ENCODE measurements around the gene RPS6KB2. TPM values are rescaled to one million over a fixed set of nuclear protein-coding genes. Genes with fewer than 3 reads are reported as not detected.
A peak's percentile ranks its signal among the peaks of the same experiment; 100 is the strongest.

The RPS6KB2 gene
- total and polyA plus RNA-seq, 4 donors, result 30.8 to 84.8 (median 37.9) TPM

DNA sequence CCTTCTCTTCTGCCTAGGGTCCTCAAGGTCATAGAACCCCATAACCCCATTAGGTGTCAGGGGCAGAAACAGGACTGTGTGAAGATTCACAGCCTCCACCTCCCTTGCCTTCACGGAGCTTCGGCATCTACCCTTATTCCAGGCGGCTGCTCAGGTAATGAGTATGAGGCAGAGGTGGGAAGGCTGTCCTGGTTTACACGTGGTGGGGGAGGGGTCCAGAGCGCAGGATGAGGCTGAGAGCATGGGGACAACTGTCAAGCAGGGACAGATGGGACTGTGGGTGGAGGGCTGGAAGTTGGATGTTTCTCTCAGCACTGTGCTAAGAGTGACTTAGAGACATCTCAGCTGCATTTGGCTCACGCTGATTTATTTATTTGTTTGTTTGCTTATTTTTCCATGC lies 40.8 kb upstream of the RPS6KB2 start:
- H3K27ac ChIP-seq (ENCODE audit: low read depth in 1 of 2, low read length in 2 of 2), result no peak overlapping the region
- WGBS, 2 donors, result 42 to 58% methylated on average over 6 of the region's 6 CpGs
- H3K4me1 ChIP-seq (ENCODE audit: control insufficient read depth in 1 of 2, insufficient read depth in 2 of 2, low read length in 2 of 2), result no peaks in the 10 kb centered on the region
- H3K9me3 ChIP-seq (ENCODE audit: control insufficient read depth, low read length), result no peaks in the 10 kb centered on the region
- no peak overlapping the region for H3K4me3 ChIP-seq (ENCODE audit: low read length in 2 of 2)
- ATAC-seq (ENCODE audit: low FRiP score) (no peak), DNase-seq (no peak)
- intact Hi-C loops (cut with DNase I), result no loop called here
- H3K27me3 ChIP-seq (ENCODE audit: control insufficient read depth in 1 of 2, insufficient read depth in 2 of 2, low read length in 1 of 2), result no peaks in the 10 kb centered on the region
- H3K36me3 ChIP-seq (ENCODE audit: control insufficient read depth in 1 of 2, insufficient read depth in 2 of 2, low read length in 1 of 2), result no peaks in the 10 kb centered on the region

DNA sequence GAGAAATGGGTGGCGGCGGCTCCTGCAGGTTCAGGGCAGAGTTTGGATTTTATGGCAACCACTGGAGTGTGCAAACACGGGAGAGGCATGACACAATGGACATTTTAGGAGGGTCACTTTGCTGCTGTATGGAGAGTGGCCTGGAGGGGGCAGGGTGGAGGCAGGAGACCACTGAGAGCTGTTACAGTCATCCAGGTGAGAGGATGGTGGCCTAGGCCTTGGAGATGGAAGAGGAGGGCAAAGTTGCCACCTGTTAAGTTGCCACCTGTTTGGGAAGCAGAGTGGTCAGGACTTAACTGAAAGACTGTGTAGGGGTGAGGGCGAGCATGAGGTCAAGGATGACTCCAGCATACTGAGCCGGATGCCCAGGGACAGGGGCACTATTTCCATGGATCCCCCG lies 38.8 kb upstream of the RPS6KB2 start:
- no peak overlapping the region for H3K4me3 ChIP-seq (ENCODE audit: low read length in 2 of 2)
- intact Hi-C loops (cut with DNase I), result no loop called here
- WGBS, 2 donors, result 65 to 67% methylated on average over 6 of the region's 6 CpGs
- DNase-seq (no peak), ATAC-seq (ENCODE audit: low FRiP score) (no peak)
- H3K9me3 ChIP-seq (ENCODE audit: control insufficient read depth, low read length), result no peaks in the 10 kb centered on the region
- H3K27me3 ChIP-seq (ENCODE audit: control insufficient read depth in 1 of 2, insufficient read depth in 2 of 2, low read length in 1 of 2), result no peaks in the 10 kb centered on the region
- no peak overlapping the region for H3K27ac ChIP-seq (ENCODE audit: low read depth in 1 of 2, low read length in 2 of 2)
- no peaks in the 10 kb centered on the region for H3K4me1 ChIP-seq (ENCODE audit: control insufficient read depth in 1 of 2, insufficient read depth in 2 of 2, low read length in 2 of 2)
- no peaks in the 10 kb centered on the region for H3K36me3 ChIP-seq (ENCODE audit: control insufficient read depth in 1 of 2, insufficient read depth in 2 of 2, low read length in 1 of 2)

DNA sequence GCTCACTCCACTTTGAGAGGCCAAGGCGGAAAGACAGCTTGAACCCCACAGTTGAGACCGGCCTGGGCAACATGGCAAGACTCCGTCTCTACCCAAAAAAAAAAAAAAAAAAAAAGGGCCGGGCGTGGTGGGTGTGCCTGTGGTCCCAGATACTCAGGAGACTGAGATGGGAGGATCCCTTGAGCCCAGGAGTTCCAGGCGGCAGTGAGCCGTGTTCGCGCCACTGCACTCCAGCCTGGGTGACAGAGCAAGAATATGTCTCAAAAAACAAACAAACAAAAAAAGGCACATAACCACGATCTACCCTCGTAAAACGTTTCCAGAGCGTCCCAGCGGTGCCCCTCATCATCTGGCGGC lies 37.4 kb upstream of the RPS6KB2 start:
- peak overlapping the region in 1 of 2 donors; percentile 50 for H3K4me3 ChIP-seq (ENCODE audit: low read length in 2 of 2)
- H3K27me3 ChIP-seq (ENCODE audit: control insufficient read depth in 1 of 2, insufficient read depth in 2 of 2, low read length in 1 of 2), result no peaks in the 10 kb centered on the region
- no peaks in the 10 kb centered on the region for H3K4me1 ChIP-seq (ENCODE audit: control insufficient read depth in 1 of 2, insufficient read depth in 2 of 2, low read length in 2 of 2)
- intact Hi-C loops (cut with DNase I), result loop anchor here in 1 of 2 donors (10.0 kb wide), 1 partner anchor 114 kb away; the partner anchor contains the start of genes CDK2AP2 and PITPNM1
- 9 to 10% methylated on average over 15 of the region's 15 CpGs for WGBS, 2 donors
- H3K36me3 ChIP-seq (ENCODE audit: control insufficient read depth in 1 of 2, insufficient read depth in 2 of 2, low read length in 1 of 2), result no peaks in the 10 kb centered on the region
- no peak overlapping the region for H3K27ac ChIP-seq (ENCODE audit: low read depth in 1 of 2, low read length in 2 of 2)
- no peak for DNase-seq
- ATAC-seq (ENCODE audit: low FRiP score), result no peak
- no peaks in the 10 kb centered on the region for H3K9me3 ChIP-seq (ENCODE audit: control insufficient read depth, low read length)

DNA sequence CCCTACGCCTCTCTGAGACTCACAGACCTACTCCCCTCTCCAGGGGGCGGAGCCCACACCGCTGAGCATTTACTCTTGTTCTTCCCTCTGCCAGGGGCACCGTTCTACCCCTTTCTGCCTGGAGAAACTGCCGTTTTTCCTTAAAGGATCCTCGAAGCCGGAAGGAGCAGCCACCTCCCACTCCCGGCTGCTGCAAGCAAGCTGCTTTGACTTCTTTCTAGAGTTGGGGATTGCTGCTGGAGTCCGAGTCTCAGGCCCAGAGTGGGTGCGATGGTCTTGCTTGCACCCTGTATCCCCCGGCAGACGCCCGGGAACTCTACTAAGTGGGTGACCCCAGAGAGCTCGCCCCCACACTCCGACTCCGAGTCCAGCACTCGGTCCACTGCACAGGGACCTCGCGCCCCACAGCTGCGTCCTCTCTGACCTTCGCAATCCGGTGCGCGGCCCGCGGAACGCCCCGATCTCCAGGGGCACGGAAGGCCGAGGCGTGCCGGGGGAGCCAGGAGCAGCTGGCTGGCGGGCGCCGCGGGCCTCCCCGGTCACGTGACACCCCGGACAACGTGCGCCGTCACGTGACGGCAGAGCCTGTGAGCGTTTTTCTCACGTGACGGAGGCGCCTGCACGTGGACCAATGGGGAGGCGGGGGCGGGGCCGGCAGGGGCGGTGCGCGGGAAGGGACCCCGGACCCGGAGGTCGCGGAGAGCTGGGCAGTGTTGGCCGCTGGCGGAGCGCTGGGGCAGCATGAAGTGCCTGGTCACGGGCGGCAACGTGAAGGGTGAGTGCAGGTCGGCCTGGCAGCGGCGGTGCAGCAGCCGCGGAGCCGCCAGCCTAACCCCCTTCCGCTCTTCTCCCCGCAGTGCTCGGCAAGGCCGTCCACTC lies 36.8 kb upstream of the RPS6KB2 start, which contains the start of gene RAD9A:
Gene RAD9A (plus strand): TSS at position 683 of the 879 bp plus-strand sequence. CDS start 59 bp downstream, at position 742.
- DNase-seq (peak; percentile 97 to 98), ATAC-seq (ENCODE audit: low FRiP score) (peak; percentile 94)
- Histone ChIP-seq H3K27ac (ENCODE audit: low read depth in 1 of 2, low read length in 2 of 2) (peak within 1 kb of the TSS in 1 of 2 donors; percentile 39), H3K27me3 (ENCODE audit: control insufficient read depth in 1 of 2, insufficient read depth in 2 of 2, low read length in 1 of 2) (no peaks in the 10 kb centered on the region), H3K9me3 (ENCODE audit: control insufficient read depth, low read length) (no peaks in the 10 kb centered on the region), H3K4me1 (ENCODE audit: control insufficient read depth in 1 of 2, insufficient read depth in 2 of 2, low read length in 2 of 2) (no peaks in the 10 kb centered on the region), H3K36me3 (ENCODE audit: control insufficient read depth in 1 of 2, insufficient read depth in 2 of 2, low read length in 1 of 2) (no peaks in the 10 kb centered on the region), H3K4me3 (ENCODE audit: low read length in 2 of 2) (peak within 1 kb of the TSS; percentile 50 to 83)
- intact Hi-C loops (cut with DNase I), result loop anchor here in 1 of 2 donors (10.0 kb wide), 1 partner anchor 113 kb away; the partner anchor contains the start of genes CDK2AP2 and PITPNM1
- 0% methylated on average over 58 to 75 of the region's 75 CpGs for WGBS, 2 donors

DNA sequence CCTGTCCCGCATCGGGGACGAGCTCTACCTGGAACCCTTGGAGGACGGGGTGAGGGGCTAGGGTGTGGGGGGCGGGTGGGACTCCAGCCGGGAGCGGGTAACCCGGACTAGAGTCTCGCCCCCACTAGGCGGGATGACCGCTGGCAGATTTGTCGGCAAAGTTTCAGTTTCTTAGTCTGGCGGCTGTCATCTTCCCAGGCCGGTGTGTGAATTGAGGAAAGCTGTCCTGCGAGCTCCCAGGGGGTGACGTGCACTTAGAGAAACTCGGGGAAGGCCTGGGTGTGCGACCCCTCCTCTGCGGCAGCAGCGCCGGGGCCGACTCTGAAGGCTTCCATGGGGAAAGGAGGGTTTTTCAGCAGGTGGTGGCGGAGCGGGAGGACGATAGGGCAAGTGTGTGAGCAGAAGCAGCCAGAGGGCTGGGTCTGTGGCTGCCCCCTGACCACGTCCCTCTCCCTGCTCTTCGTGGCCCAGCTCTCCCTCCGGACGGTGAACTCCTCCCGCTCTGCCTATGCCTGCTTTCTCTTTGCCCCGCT lies 36.0 kb upstream of the RPS6KB2 start:
- no peaks in the 10 kb centered on the region for H3K9me3 ChIP-seq (ENCODE audit: control insufficient read depth, low read length)
- intact Hi-C loops (cut with DNase I), result loop anchor here in 1 of 2 donors (10.0 kb wide), 1 partner anchor 113 kb away; the partner anchor contains the start of genes CDK2AP2 and PITPNM1
- ATAC-seq (ENCODE audit: low FRiP score), result no peak
- no peaks in the 10 kb centered on the region for H3K4me1 ChIP-seq (ENCODE audit: control insufficient read depth in 1 of 2, insufficient read depth in 2 of 2, low read length in 2 of 2)
- 6 to 9% methylated on average over 31 of the region's 31 CpGs for WGBS, 2 donors
- DNase-seq, result no peak
- H3K27me3 ChIP-seq (ENCODE audit: control insufficient read depth in 1 of 2, insufficient read depth in 2 of 2, low read length in 1 of 2), result no peaks in the 10 kb centered on the region
- H3K27ac ChIP-seq (ENCODE audit: low read depth in 1 of 2, low read length in 2 of 2), result peak overlapping the region in 1 of 2 donors; percentile 28
- H3K4me3 ChIP-seq (ENCODE audit: low read length in 2 of 2), result peak overlapping the region; percentile 50 to 83
- no peaks in the 10 kb centered on the region for H3K36me3 ChIP-seq (ENCODE audit: control insufficient read depth in 1 of 2, insufficient read depth in 2 of 2, low read length in 1 of 2)

DNA sequence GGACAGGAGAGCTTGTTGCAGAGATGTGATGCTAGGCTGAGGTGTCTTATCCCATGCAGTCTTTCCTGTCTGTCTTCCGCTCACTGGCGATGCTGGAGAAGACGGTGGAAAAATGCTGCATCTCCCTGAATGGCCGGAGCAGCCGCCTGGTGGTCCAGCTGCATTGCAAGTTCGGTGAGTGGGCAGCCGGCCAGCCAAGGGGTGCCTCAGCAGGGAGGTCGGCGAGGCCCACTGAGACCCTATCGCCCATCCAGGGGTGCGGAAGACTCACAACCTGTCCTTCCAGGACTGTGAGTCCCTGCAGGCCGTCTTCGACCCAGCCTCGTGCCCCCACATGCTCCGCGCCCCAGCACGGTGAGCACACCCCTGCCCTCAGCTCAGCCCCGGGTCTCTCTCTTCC lies 34.9 kb upstream of the RPS6KB2 start:
- H3K27ac ChIP-seq (ENCODE audit: low read depth in 1 of 2, low read length in 2 of 2), result no peak overlapping the region
- WGBS, 2 donors, result 94% methylated on average over 18 of the region's 18 CpGs
- H3K27me3 ChIP-seq (ENCODE audit: control insufficient read depth in 1 of 2, insufficient read depth in 2 of 2, low read length in 1 of 2), result no peaks in the 10 kb centered on the region
- H3K4me3 ChIP-seq (ENCODE audit: low read length in 2 of 2), result no peak overlapping the region
- peaks cover under 1 to 4% of the 10 kb centered on the region in 2 donors for H3K36me3 ChIP-seq (ENCODE audit: control insufficient read depth in 1 of 2, insufficient read depth in 2 of 2, low read length in 1 of 2)
- ATAC-seq (ENCODE audit: low FRiP score) (no peak), DNase-seq (no peak)
- no peaks in the 10 kb centered on the region for H3K9me3 ChIP-seq (ENCODE audit: control insufficient read depth, low read length)
- no peaks in the 10 kb centered on the region for H3K4me1 ChIP-seq (ENCODE audit: control insufficient read depth in 1 of 2, insufficient read depth in 2 of 2, low read length in 2 of 2)
- intact Hi-C loops (cut with DNase I), result loop anchor here in 1 of 2 donors (10.0 kb wide), 1 partner anchor 111 kb away; the partner anchor contains the start of genes CDK2AP2 and PITPNM1

DNA sequence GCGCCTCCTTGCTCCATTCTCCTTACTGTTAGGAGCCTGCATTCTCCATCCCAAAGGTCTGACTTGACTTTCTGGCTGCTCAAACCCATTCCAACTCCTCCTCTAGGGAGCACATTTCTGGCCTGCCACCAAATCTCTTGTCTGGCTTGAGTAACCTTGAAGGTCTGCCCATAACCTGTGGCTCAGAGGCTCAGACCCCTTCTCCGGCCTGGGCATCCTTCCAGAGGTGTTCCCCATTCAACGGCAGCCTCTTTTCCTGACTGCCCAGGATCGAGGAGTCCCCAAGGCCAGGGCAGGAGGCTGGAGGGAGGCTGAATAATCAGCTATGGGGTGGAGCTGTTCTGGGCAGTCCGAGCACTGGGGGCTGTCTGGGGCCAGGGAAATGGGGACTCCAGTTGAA lies 34.3 kb upstream of the RPS6KB2 start:
- ATAC-seq (ENCODE audit: low FRiP score), result no peak

DNA sequence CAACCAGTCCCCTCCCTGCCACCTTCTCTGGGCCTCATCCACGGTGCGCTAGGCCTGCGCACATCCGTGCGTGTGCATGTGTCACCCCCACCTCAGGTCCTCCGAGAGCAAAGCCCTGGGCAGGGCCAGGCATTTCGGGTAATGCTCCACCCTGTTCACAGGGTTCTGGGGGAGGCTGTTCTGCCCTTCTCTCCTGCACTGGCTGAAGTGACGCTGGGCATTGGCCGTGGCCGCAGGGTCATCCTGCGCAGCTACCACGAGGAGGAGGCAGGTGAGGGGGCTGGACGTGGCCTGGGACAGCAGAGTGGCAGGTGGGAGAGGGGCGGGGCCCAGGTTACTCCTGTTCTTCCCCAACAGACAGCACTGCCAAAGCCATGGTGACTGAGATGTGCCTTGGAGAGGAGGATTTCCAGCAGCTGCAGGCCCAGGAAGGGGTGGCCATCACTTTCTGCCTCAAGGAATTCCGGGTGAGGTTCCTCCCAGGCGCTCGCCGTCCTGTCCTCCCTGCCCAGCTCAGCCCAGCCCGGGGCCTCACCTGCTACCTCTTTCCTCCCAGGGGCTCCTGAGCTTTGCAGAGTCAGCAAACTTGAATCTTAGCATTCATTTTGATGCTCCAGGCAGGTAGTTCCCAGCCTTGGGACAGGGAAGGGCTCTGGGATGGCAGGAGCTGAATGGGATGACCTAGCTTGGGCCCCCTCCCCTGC lies 32.6 kb upstream of the RPS6KB2 start:
- WGBS, 2 donors, result 84 to 85% methylated on average over 19 of the region's 19 CpGs
- intact Hi-C loops (cut with DNase I), result loop anchor here in 1 of 2 donors (10.0 kb wide), 1 partner anchor 109 kb away; the partner anchor contains the start of genes CDK2AP2 and PITPNM1
- H3K9me3 ChIP-seq (ENCODE audit: control insufficient read depth, low read length), result no peaks in the 10 kb centered on the region
- H3K27me3 ChIP-seq (ENCODE audit: control insufficient read depth in 1 of 2, insufficient read depth in 2 of 2, low read length in 1 of 2), result no peaks in the 10 kb centered on the region
- DNase-seq, result no peak
- no peak for ATAC-seq (ENCODE audit: low FRiP score)
- no peak overlapping the region for H3K4me3 ChIP-seq (ENCODE audit: low read length in 2 of 2)
- no peak overlapping the region for H3K27ac ChIP-seq (ENCODE audit: low read depth in 1 of 2, low read length in 2 of 2)
- no peaks in the 10 kb centered on the region for H3K4me1 ChIP-seq (ENCODE audit: control insufficient read depth in 1 of 2, insufficient read depth in 2 of 2, low read length in 2 of 2)
- peaks cover 4 to 7% of the 10 kb centered on the region in 2 donors for H3K36me3 ChIP-seq (ENCODE audit: control insufficient read depth in 1 of 2, insufficient read depth in 2 of 2, low read length in 1 of 2)

More for the DNA sequence above, 34.3 kb upstream of the RPS6KB2 start:
- H3K4me3 ChIP-seq (ENCODE audit: low read length in 2 of 2), result no peak overlapping the region
- intact Hi-C loops (cut with DNase I), result loop anchor here in 1 of 2 donors (10.0 kb wide), 1 partner anchor 111 kb away; the partner anchor contains the start of genes CDK2AP2 and PITPNM1
- no peak overlapping the region for H3K27ac ChIP-seq (ENCODE audit: low read depth in 1 of 2, low read length in 2 of 2)
- H3K27me3 ChIP-seq (ENCODE audit: control insufficient read depth in 1 of 2, insufficient read depth in 2 of 2, low read length in 1 of 2), result no peaks in the 10 kb centered on the region
- H3K9me3 ChIP-seq (ENCODE audit: control insufficient read depth, low read length), result no peaks in the 10 kb centered on the region
- no peaks in the 10 kb centered on the region for H3K4me1 ChIP-seq (ENCODE audit: control insufficient read depth in 1 of 2, insufficient read depth in 2 of 2, low read length in 2 of 2)
- DNase-seq, result no peak
- H3K36me3 ChIP-seq (ENCODE audit: control insufficient read depth in 1 of 2, insufficient read depth in 2 of 2, low read length in 1 of 2), result peaks cover 4 to 5% of the 10 kb centered on the region in 2 donors
- WGBS, 2 donors, result 68 to 70% methylated on average over 5 of the region's 5 CpGs

Measured in aorta (tissue), 5 donors.